HG03558 (cell line): ENCODE data around the gene VPS8.
"Not testable (repeated sequence)": the region's sequence is repeated elsewhere in the genome, so short reads cannot be mapped to it uniquely, and the experiment has no call there.

Source experiments
- ATAC-seq: cut with Tn5 transposase; IDR thresholded peaks from one replicate; pipeline ENCODE4 v1.9.1; 2021; ENCODE audit warnings: moderate number of reproducible peaks; ENCODE audit not compliant: unreplicated experiment; ENCODE audit errors: extremely low read depth

Gene VPS8

GRCh38 chr3:184954251-184954650 is 142.3 kb downstream of the VPS8 start:
- ATAC-seq: no peak

DNA sequence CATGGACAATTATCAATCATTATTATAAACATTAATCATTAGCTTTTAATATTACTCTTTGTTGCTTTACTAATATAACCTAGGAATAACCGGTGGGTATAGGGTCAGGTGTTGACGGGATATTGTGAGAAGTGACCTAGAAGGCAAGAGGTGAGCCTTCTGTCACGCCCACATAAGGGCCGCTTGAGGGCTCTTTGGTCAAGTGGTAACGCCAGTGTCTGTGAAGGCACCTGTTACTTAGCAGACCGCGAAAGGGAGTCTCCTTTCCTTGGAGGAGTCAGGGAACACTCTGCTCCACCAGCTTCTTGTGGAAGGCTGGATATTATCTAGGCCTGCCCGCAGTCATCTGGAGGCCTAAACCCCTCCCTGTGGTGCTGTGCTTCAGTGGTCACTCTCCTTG is 142.9 kb downstream of the VPS8 start:
- ATAC-seq: not testable (repeated sequence)

DNA sequence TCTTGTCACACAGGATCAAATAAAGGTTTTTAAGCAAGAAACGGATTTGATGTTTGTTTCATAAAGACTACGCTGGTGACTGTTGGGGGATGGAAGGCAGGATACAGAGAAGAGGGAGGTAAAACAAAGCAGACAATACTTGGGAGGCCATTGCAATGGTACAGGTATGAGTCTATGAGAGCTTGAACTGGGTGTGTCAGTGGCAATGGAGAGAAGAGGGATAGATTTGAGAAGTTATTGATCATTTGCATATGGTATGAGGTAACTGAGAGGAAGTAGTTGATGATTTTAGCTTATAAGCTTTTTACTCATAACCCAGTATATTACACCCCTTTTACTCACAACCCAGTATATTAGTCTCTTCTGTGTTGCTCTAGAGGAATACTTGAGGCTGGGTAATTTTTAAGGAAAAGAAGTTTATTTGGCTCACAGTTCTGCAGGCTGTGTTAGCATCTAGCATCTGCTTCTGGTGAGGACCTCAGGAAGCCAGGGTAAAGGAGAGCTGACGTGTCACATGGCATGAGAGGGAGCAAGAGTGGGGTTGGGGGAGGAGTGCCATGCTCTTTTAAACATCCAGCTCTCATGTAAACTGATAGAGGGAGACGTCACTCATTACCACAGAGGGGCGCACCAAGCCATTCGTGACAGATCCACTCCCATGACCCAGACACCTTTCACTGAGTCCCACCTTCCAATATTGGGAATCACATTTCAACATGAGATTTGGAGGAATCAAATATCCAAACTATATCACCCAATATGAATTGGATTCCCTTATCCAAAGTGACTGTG is 153.9 kb downstream of the VPS8 start:
- no peak for ATAC-seq

GRCh38 chr3:184968115-184968514 is 156.1 kb downstream of the VPS8 start:
- ATAC-seq: no peak

DNA sequence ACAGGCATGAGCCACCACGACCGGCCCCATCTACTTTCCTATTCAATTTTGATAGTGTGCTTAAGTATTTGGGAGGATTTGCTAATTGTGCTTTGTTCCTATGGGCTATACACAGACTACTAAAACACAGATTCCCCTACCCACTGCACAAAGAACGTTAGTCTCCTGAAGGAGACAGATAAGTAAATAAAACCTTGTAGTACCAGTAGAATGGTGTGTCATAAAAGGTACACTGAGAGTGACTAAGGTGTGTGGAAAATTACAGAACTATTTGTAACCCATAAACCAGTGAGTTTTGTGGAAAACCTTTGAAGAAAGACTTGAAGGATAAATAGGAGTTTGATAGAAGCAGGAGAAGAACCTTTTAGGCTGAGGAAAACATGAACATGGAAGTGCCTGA is 158.2 kb downstream of the VPS8 start:
- no peak for ATAC-seq

DNA sequence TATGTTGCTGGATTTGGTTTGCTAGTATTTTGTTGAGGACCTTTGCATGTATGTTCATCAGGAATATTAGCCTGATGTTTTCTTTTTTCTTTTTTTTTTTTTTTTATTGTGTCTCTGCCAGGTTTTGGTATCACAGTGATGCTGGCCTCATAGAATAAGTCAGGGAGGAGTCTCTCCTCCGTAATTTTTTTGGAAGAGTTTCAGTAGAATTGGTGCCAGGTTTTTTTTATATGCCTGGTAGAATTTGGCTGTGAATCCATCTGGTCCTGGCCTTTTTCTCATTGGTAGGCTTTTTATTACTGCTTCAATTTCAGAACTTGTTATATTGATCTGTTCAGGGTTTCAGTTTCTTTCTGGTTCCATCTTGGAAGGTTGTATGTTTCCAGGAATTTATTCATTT is 165.8 kb downstream of the VPS8 start:
- ATAC-seq: no peak

GRCh38 chr3:184981071-184981470 is 169.1 kb downstream of the VPS8 start:
- no peak for ATAC-seq

DNA sequence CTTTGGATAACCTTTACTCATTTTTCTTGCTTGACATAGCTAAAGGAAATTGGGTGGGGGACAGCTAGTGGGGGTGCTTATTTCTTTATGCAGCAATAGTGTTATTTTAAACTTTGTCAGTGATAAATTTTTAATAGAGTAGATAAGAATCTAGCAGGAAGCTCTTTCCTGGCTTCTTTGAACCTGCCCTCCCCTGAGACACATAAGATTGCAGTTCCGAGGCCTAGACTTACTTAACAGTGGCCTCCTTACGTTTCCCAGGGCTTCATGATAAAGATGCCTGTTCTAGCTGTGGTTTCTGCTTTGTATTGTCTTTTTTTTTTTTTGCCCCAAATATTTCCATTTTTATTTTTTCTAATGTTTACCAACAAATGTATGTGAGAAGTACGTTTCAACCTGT is 170.1 kb downstream of the VPS8 start:
- ATAC-seq: no peak

- ATAC-seq: no peak
Measured at GRCh38 chr3:184985586-184985985, 173.6 kb downstream of the VPS8 start.

DNA sequence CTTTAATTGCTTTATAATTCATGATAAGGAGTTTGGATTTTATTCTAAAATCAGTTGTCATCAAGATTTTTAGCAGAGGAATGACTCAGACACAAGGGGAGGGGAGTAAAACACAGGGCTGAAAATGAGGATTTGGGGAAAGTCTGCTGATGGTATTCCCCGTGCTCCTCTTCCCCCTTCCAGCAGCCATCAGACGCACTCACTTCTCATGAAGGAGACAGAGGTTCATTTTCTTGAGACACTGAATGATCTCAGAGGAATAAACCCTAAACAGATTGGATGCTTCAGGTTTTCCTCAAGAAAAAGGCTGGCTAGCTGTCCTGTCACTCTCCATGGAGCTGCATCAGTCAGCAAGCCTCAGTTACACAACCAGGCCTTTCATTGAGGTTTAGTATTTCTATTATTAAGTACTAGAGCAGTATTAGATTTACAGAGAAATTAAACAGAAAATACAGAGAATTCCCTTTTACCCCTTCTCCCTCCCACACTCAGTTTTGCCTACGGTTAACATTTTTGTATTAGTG is 174.5 kb downstream of the VPS8 start:
- ATAC-seq: no peak

- no peak for ATAC-seq
Measured at GRCh38 chr3:184993394-184993793, 181.4 kb downstream of the VPS8 start.

DNA sequence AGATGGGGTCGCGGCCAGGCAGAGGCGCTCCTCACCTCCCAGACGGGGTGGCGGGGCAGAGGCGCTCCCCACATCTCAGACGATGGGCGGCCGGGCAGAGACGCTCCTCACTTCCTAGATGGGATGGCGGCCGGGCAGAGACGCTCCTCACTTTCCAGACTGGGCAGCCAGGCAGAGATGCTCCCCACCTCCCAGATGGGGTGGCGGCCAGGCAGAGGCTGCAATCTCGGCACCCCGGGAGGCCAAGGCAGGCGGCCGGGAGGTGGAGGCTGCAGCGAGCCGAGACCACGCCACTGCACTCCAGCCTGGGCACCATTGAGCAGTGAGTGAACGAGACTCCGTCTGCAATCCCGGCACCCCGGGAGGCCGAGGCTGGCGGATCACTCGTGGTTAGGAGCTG is 191.9 kb downstream of the VPS8 start:
- ATAC-seq: not testable (repeated sequence)

DNA sequence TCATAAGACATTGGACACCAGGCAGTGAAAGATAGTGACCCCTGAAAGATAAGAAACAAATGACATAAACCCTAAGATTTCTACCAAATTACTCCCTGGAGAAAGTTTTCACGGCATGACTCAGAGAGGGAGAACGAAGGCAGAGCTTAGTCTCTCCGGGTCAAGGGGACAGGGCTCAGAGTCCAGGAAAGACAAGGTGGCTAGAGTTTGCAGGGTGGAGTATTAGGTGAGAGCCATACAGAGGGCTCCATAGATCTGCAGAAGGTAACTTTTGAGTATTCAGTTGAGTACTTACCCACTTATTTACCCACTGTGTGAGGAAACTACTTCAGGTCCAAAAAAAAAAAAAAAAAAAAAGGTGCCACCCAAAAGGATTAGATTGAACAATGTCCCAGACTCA is 197.7 kb downstream of the VPS8 start:
- ATAC-seq: no peak

- not testable (repeated sequence) for ATAC-seq
Measured at GRCh38 chr3:185017584-185017983, 205.6 kb downstream of the VPS8 start.

- not testable (repeated sequence) for ATAC-seq
Measured at GRCh38 chr3:185017996-185018395, 206.0 kb downstream of the VPS8 start.

GRCh38 chr3:185021256-185021655 is 209.3 kb downstream of the VPS8 start:
- no peak for ATAC-seq

DNA sequence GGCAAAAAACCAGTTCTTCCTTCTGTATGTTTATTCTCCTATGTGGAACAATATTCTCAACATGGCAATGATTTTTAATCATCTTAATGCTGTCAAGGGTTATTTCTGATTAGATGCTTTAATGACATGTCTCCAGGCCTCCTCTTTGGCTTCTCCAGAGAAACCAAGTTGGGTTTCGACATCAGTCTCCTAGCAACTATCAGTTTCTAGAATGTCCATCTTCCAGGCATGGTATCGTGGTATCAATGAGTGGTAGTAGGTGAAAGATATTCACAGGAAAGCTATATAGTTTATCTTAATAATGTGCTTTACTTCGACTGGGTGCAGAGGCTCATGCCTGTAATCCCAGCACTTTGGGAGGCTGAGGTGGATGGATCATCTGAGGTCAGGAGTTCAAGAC is 212.4 kb downstream of the VPS8 start:
- ATAC-seq: no peak

DNA sequence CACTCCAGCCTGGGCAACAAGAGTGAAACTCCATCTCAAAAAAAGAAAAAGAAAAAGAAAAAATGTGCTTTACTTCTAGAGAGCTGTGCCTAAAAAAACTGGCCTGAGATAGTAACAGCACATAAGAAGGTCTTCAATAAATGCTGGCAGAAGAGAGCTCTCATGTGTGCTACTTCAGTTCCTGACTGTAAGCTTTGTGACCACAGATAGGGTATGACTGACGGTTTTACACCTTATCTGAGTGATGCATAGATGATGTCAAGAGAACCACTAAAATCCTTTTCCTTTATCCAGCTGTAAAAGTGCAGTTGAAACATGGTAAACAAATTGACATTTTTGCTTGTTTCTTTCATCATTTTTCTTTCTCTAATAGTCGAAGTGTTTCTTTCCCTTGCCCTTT is 213.0 kb downstream of the VPS8 start:
- no peak for ATAC-seq

- no peak for ATAC-seq
Measured at GRCh38 chr3:185028121-185028520, 216.2 kb downstream of the VPS8 start.

- no peak for ATAC-seq
Measured at GRCh38 chr3:185029086-185029485, 217.1 kb downstream of the VPS8 start.

- no peak for ATAC-seq
Measured at GRCh38 chr3:185030399-185030798, 218.4 kb downstream of the VPS8 start.

GRCh38 chr3:185030951-185031350 is 219.0 kb downstream of the VPS8 start:
- ATAC-seq: no peak
